HG02840 (cell line): Measurements from ENCODE around the gene MACROD2.

Experiments
- ATAC-seq: cut with Tn5 transposase; IDR thresholded peaks from one replicate; pipeline ENCODE4 v1.9.1; 2021; ENCODE audit warnings: mild to moderate bottlenecking, moderate library complexity, moderate number of reproducible peaks; ENCODE audit not compliant: unreplicated experiment, low FRiP score

MACROD2 gene

GRCh38 chr20:16058268-16058667 lies 2063.0 kb downstream of the MACROD2 start:
- ATAC-seq, result no peak

- ATAC-seq, result no peak
These were observed 2064.5 kb downstream of the MACROD2 start for GRCh38 chr20:16059841-16060240.

GRCh38 chr20:16061351-16061750 lies 2066.0 kb downstream of the MACROD2 start:
- ATAC-seq, result no peak

GRCh38 chr20:16062661-16063581 lies 2067.6 kb downstream of the MACROD2 start:
- ATAC-seq, result no peak

GRCh38 chr20:16063881-16064280 lies 2068.6 kb downstream of the MACROD2 start:
- no peak for ATAC-seq

GRCh38 chr20:16064989-16065707 lies 2069.8 kb downstream of the MACROD2 start:
- ATAC-seq, result no peak

- no peak for ATAC-seq
These were observed 2071.3 kb downstream of the MACROD2 start for GRCh38 chr20:16066571-16066970.

- peak; percentile 89 for ATAC-seq
These were observed 2074.2 kb downstream of the MACROD2 start for GRCh38 chr20:16069389-16070010.

- ATAC-seq, result no peak
These were observed 2076.9 kb downstream of the MACROD2 start for GRCh38 chr20:16072220-16072619.

- ATAC-seq, result no peak
These were observed 2083.0 kb downstream of the MACROD2 start for GRCh38 chr20:16078172-16078898.

- ATAC-seq, result no peak
These were observed 2086.1 kb downstream of the MACROD2 start for GRCh38 chr20:16081421-16081820.

- no peak for ATAC-seq
These were observed 2086.8 kb downstream of the MACROD2 start for GRCh38 chr20:16082051-16082550.

- no peak for ATAC-seq
These were observed 2088.4 kb downstream of the MACROD2 start for GRCh38 chr20:16083639-16084280.

GRCh38 chr20:16095226-16095625 lies 2099.9 kb downstream of the MACROD2 start:
- no peak for ATAC-seq

- ATAC-seq, result no peak
These were observed 2101.5 kb downstream of the MACROD2 start for GRCh38 chr20:16096756-16097326.

- ATAC-seq, result no peak
These were observed 2102.5 kb downstream of the MACROD2 start for GRCh38 chr20:16097788-16098187.

GRCh38 chr20:16098890-16099639 lies 2103.7 kb downstream of the MACROD2 start:
- ATAC-seq, result no peak

GRCh38 chr20:16100111-16100510 lies 2104.8 kb downstream of the MACROD2 start:
- ATAC-seq, result no peak

- no peak for ATAC-seq
These were observed 2105.5 kb downstream of the MACROD2 start for GRCh38 chr20:16100767-16101166.
